Activated CD8-positive, alpha-beta T cell treated with anti-CD3 and anti-CD28 coated beads for 36 hours (primary cell): ENCODE measurements around the gene SDCCAG8. TPM values are rescaled to one million over a fixed set of nuclear protein-coding genes. Genes with fewer than 3 reads are reported as not detected.

Source experiments
- ATAC-seq: fragments of 200-7000 bp; cut with Tn5 transposase; one replicate; pipeline ENCODE4 v1.10.0; 2021; ENCODE audit warnings: mild to moderate bottlenecking, moderate library complexity
- CTCF ChIA-PET: fragments of 350-600 bp; sonication (Branson Sonifier 250); formaldehyde crosslinking; loops from one replicate; lab custom pipeline; 2021; ENCODE audit warnings: antibody characterized with exemption; lab: Charles Lee
- POLR2A ChIA-PET: fragments of 350-600 bp; sonication (Branson Sonifier 250); formaldehyde crosslinking; loops from one replicate; lab custom pipeline; 2021; ENCODE audit warnings: antibody characterized with exemption; lab: Charles Lee
- DNase-seq: peaks from one replicate; pipeline ENCODE4 v3.0.0-alpha.2; 2020
- H3K27ac Mint-ChIP-seq: one replicate; pipeline ENCODE4 v1.8.0; 2021; ENCODE audit warnings: mild to moderate bottlenecking, mixed read lengths
- H3K27me3 Mint-ChIP-seq: one replicate; pipeline ENCODE4 v1.8.0; 2021; ENCODE audit warnings: mixed read lengths
- H3K36me3 Mint-ChIP-seq: one replicate; pipeline ENCODE4 v1.8.0; 2021; ENCODE audit warnings: low read depth, mixed read lengths
- H3K4me1 Mint-ChIP-seq: one replicate; pipeline ENCODE4 v1.8.0; 2021; ENCODE audit warnings: low read depth, mixed read lengths
- H3K4me3 Mint-ChIP-seq: one replicate; pipeline ENCODE4 v1.8.0; 2021; ENCODE audit warnings: mild to moderate bottlenecking, moderate library complexity, mixed read lengths
- H3K9me3 Mint-ChIP-seq: one replicate; pipeline ENCODE4 v1.8.0; 2021; ENCODE audit warnings: mixed read lengths
- intact Hi-C: fragments of 100-400 bp; cut with micrococcal nuclease; formaldehyde crosslinking; loops from one replicate; pipeline ENCODE4 v1.10.0; 2022
- total RNA-seq, 2 experiments: library from RNA; stranded (reverse); gene quantifications; one replicate each; pipeline ENCODE4 v1.2.3, GENCODE V29; 2021
- TF ChIP-seq, protein P1 (sequence below): fragments of 200-600 bp; IDR thresholded peaks from one replicate; pipeline ENCODE4 v1.8.0; 2022; ENCODE audit warnings: antibody characterized with exemption, mild to moderate bottlenecking

SDCCAG8 gene
- total RNA-seq, 2 experiments from 2014 or later, result 22.4 to 22.6 TPM

- H3K27me3 Mint-ChIP-seq, result no peaks in the 10 kb centered on the region
- no peak overlapping the region for H3K27ac Mint-ChIP-seq
- no peak overlapping the region for H3K4me3 Mint-ChIP-seq
- no peak for DNase-seq
- H3K36me3 Mint-ChIP-seq, result no peaks in the 10 kb centered on the region
- CTCF ChIA-PET, result interaction anchor here (1.1 to 1.3 kb wide), 2 partner anchors 64 to 65 kb away, joined by 4 read pairs; no protein-coding TSS in a partner anchor
- POLR2A ChIA-PET, result no interaction called here
- intact Hi-C loops, result no loop called here
- H3K4me1 Mint-ChIP-seq, result peaks cover 10% of the 10 kb centered on the region
- no peaks in the 10 kb centered on the region for H3K9me3 Mint-ChIP-seq
- TF ChIP-seq, protein P1, sequence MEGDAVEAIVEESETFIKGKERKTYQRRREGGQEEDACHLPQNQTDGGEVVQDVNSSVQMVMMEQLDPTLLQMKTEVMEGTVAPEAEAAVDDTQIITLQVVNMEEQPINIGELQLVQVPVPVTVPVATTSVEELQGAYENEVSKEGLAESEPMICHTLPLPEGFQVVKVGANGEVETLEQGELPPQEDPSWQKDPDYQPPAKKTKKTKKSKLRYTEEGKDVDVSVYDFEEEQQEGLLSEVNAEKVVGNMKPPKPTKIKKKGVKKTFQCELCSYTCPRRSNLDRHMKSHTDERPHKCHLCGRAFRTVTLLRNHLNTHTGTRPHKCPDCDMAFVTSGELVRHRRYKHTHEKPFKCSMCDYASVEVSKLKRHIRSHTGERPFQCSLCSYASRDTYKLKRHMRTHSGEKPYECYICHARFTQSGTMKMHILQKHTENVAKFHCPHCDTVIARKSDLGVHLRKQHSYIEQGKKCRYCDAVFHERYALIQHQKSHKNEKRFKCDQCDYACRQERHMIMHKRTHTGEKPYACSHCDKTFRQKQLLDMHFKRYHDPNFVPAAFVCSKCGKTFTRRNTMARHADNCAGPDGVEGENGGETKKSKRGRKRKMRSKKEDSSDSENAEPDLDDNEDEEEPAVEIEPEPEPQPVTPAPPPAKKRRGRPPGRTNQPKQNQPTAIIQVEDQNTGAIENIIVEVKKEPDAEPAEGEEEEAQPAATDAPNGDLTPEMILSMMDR, result no peak
- no peak for ATAC-seq
Observed at GRCh38 chr1:243407284-243408018, 151.6 kb downstream of the SDCCAG8 start.

- ATAC-seq (no peak), DNase-seq (no peak)
- POLR2A ChIA-PET, result no interaction called here
- Mint-ChIP-seq H3K27me3 (no peaks in the 10 kb centered on the region), H3K4me3 (no peak overlapping the region), H3K9me3 (no peaks in the 10 kb centered on the region), H3K4me1 (peaks cover 10% of the 10 kb centered on the region), H3K36me3 (no peaks in the 10 kb centered on the region), H3K27ac (no peak overlapping the region)
- TF ChIP-seq, protein P1, result no peak
- intact Hi-C loops, result no loop called here
- CTCF ChIA-PET, result no interaction called here
Observed at GRCh38 chr1:243408479-243408878, 152.6 kb downstream of the SDCCAG8 start.

DNA sequence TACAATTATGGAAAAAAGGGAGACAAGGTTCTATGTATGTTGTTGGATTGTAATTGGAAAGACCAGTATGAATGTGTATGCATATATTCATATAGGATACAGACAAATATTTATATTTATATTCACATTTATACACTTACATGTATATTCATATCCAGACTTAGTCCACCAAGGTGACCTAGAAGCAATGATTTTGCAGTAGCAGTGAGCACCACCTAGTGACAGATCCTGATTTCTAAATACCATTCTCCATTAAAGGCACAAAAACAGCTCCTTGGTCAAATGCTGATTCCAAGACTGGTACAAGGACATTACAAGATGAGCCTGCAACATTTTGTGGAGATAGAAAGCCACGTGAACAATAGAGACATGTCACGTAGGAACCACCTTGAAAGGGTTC, 153.4 kb downstream of the SDCCAG8 start:
- Mint-ChIP-seq H3K27ac (no peak overlapping the region), H3K27me3 (no peaks in the 10 kb centered on the region), H3K4me1 (peaks cover 18% of the 10 kb centered on the region), H3K9me3 (no peaks in the 10 kb centered on the region), H3K4me3 (no peak overlapping the region), H3K36me3 (no peaks in the 10 kb centered on the region)
- ChIA-PET CTCF (interaction anchor here (1.6 to 2.2 kb wide), 3 partner anchors 8 to 12 kb away, joined by 4 to 8 read pairs (median 7); no protein-coding TSS in a partner anchor), POLR2A (no interaction called here)
- ATAC-seq (no peak), DNase-seq (no peak)
- intact Hi-C loops, result no loop called here
- TF ChIP-seq, protein P1, result no peak

DNA sequence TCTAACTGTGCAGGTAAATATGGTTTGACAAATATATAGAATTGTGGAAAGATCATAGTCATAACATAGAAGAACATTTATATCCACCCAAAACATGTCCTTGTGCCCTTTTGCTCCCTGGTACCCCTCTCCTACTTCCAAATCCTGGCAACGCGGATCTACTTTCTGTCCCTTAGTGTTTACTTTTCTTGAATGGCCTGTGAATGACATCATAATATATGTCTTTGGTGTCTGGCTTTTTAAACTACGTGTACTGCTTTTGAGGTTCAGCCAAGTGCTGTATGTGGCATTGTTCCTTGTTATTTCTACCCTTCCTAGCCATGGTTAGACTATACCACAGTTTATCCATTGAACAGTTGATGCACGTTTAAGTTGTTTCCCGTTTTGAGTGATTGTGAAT, 155.6 kb downstream of the SDCCAG8 start:
- TF ChIP-seq, protein P1, result no peak
- Mint-ChIP-seq H3K4me3 (no peak overlapping the region), H3K9me3 (no peaks in the 10 kb centered on the region), H3K27me3 (no peaks in the 10 kb centered on the region), H3K27ac (no peak overlapping the region), H3K4me1 (peaks cover 28% of the 10 kb centered on the region), H3K36me3 (peaks cover 9% of the 10 kb centered on the region)
- ChIA-PET CTCF (no interaction called here), POLR2A (interaction anchor here (2.0 kb wide), 1 partner anchor 11 kb away, joined by 5 read pairs; no protein-coding TSS in a partner anchor)
- ATAC-seq, result no peak
- no peak for DNase-seq
- intact Hi-C loops, result no loop called here

DNA sequence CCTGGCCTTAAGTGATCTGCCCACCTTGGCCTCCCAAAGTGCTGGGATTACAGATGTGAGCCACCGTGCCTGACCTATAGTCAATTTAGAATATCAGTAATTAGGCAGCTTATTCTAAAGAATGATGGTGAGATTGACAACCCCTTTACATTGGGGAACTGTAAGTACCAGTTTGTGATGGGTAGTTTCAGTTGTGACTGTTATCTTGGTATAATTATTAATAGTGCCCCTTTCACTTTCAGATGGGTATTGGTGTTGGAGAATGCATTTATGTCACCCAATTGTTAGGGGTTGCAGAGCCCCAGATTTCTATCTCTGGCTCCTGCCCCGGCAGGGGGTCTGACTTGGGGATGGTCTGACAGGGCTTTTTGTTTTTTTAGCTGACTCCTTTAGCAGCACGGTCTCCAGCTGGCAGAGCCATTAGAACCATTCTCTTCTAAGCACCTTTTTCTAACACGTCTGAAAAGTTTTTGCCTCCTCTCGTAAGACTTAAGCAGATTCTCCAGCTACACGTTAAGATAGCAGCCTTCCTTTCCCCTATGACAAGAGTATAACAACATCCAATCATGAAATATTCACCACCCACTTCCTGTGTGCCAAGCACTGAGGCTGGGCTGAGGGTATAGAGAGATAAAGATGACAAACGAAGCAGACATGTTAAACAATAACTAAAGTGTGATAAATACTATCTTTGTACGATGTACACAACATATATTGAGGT, 157.8 kb downstream of the SDCCAG8 start:
- no peak overlapping the region for H3K4me3 Mint-ChIP-seq
- no peaks in the 10 kb centered on the region for H3K27me3 Mint-ChIP-seq
- intact Hi-C loops, result no loop called here
- ATAC-seq (peak; percentile 39), DNase-seq (no peak)
- peaks cover 20% of the 10 kb centered on the region for H3K4me1 Mint-ChIP-seq
- TF ChIP-seq, protein P1, result no peak
- POLR2A ChIA-PET, result no interaction called here
- peaks cover 9% of the 10 kb centered on the region for H3K36me3 Mint-ChIP-seq
- H3K27ac Mint-ChIP-seq, result no peak overlapping the region
- CTCF ChIA-PET, result interaction anchor here (0.8 kb wide), 1 partner anchor 8 kb away, joined by 3 read pairs; no protein-coding TSS in a partner anchor
- no peaks in the 10 kb centered on the region for H3K9me3 Mint-ChIP-seq
